Endothelial cell of umbilical vein (primary cell): ENCODE measurements around the gene ZNRF1. TPM values are rescaled to one million over a fixed set of nuclear protein-coding genes. Genes with fewer than 3 reads are reported as not detected.

ENCODE experiments used
- BruUV-seq: library from RNA; stranded (reverse); fragments of 400-500 nt; replicated peaks from 2 replicates; lab custom pipeline; 2021; lab: Mats Ljungman, UMichigan
- CTCF ChIA-PET: fragments of 300-600, 350-600 bp; sonication (Branson Sonifier 250); formaldehyde crosslinking; loops from one replicate; lab custom pipeline; 2021; ENCODE audit warnings: antibody characterized with exemption, inconsistent platforms; lab: Charles Lee
- POLR2A ChIA-PET: fragments of 300-600, 350-600 bp; sonication (Branson Sonifier 250); formaldehyde crosslinking; loops from one replicate; lab custom pipeline; 2021; ENCODE audit warnings: antibody characterized with exemption, inconsistent platforms; lab: Charles Lee
- DNase-seq: peaks from one replicate; pipeline ENCODE4 v3.0.0-alpha.2; 2011; ENCODE audit warnings: low read depth, low spot score
- FAIRE-seq: peaks from 2 replicates; lab custom pipeline; 2011; peaks lifted over from hg19 to GRCh38; lab: Jason Lieb, UNC
- H2AFZ ChIP-seq: 2 replicates; pipeline ENCODE4 v1.6.0; 2012; ENCODE audit warnings: low read depth, low read length, control low read depth, inconsistent platforms
- H3K27ac ChIP-seq: 2 replicates; pipeline ENCODE4 v1.5.1; 2011; ENCODE audit warnings: low read depth, mild to moderate bottlenecking, control low read depth, low read length, moderate library complexity; ENCODE audit not compliant: insufficient read depth
- H3K27me3 ChIP-seq, 2 experiments: 2 replicates each; pipeline versions ENCODE4 v1.6.0 to v1.6.1; 2011; ENCODE audit warnings: low read length in 2 of 2, mixed read lengths in 1 of 2; ENCODE audit not compliant: control insufficient read depth in 2 of 2, insufficient read depth in 2 of 2
- H3K36me3 ChIP-seq, 2 experiments: 2 replicates in 1 of 2; 3 replicates in 1 of 2; pipeline ENCODE4 v1.5.1; 2011; ENCODE audit warnings: low read length in 2 of 2, mild to moderate bottlenecking in 1 of 2, moderate library complexity in 1 of 2; ENCODE audit not compliant: control insufficient read depth in 2 of 2, insufficient read depth in 2 of 2; ENCODE audit errors: extremely low read depth in 1 of 2
- H3K4me1 ChIP-seq: 3 replicates; pipeline ENCODE4 v1.5.1; 2011; ENCODE audit warnings: mild to moderate bottlenecking, low read length; ENCODE audit not compliant: control insufficient read depth, insufficient read depth; ENCODE audit errors: extremely low read depth
- H3K4me2 ChIP-seq: 2 replicates; pipeline ENCODE4 v1.6.1; 2011; ENCODE audit warnings: low read length, control low read depth, mixed read lengths; ENCODE audit not compliant: insufficient read depth
- H3K4me3 ChIP-seq, 3 experiments: fragments of 200-600 bp in 1 of 3; sonication (generic), shearing (Covaris generic) in 1 of 3; replicated peaks in 1 of 3; 2 replicates each; pipeline ENCODE4 v1.5.1; 2011 to 2016; ENCODE audit warnings: control low read depth in 3 of 3, low read length in 3 of 3, mild to moderate bottlenecking in 2 of 3, inconsistent platforms in 1 of 3, low read depth in 1 of 3, moderate library complexity in 1 of 3; ENCODE audit not compliant: insufficient read depth in 1 of 3
- H3K79me2 ChIP-seq: 2 replicates; pipeline ENCODE4 v1.6.0; 2012; ENCODE audit warnings: low read length, inconsistent platforms; ENCODE audit not compliant: control insufficient read depth, insufficient read depth
- H3K9ac ChIP-seq: replicated peaks from 2 replicates; pipeline ENCODE3; 2011; ENCODE audit warnings: low read length, control low read depth; ENCODE audit not compliant: insufficient read depth; ENCODE audit errors: extremely low read depth
- H3K9me1 ChIP-seq: replicated peaks from 3 replicates; pipeline ENCODE4 v1.6.0; 2011; ENCODE audit warnings: mild to moderate bottlenecking, low read length; ENCODE audit not compliant: control insufficient read depth, insufficient read depth; ENCODE audit errors: extremely low read depth
- H3K9me3 ChIP-seq: replicated peaks from 2 replicates; pipeline ENCODE4 v1.5.1; 2012; ENCODE audit warnings: low read length, inconsistent platforms; ENCODE audit not compliant: control insufficient read depth, insufficient read depth
- H4K20me1 ChIP-seq: replicated peaks from 2 replicates; pipeline ENCODE3; 2011; ENCODE audit warnings: mild to moderate bottlenecking, low read length; ENCODE audit not compliant: control insufficient read depth, insufficient read depth; ENCODE audit errors: extremely low read depth
- EZH2 ChIP-seq: IDR thresholded peaks from 2 replicates; pipeline ENCODE4 v1.6.1; 2012; ENCODE audit warnings: borderline replicate concordance, low read depth, mild to moderate bottlenecking, moderate library complexity, low read length, inconsistent platforms; ENCODE audit not compliant: severe bottlenecking
- FOS ChIP-seq: IDR thresholded peaks from 2 replicates; pipeline ENCODE4 v1.6.1; 2011; ENCODE audit warnings: mild to moderate bottlenecking, low read length, moderate library complexity, borderline replicate concordance; ENCODE audit not compliant: insufficient read depth
- GATA2 ChIP-seq: IDR thresholded peaks from 2 replicates; pipeline ENCODE4 v1.7.0; 2011; ENCODE audit warnings: low read depth, mild to moderate bottlenecking, moderate library complexity, mixed read lengths, low read length; ENCODE audit not compliant: insufficient read length, insufficient read depth
- JUN ChIP-seq: IDR thresholded peaks from 2 replicates; pipeline ENCODE4 v1.6.1; 2011; ENCODE audit warnings: borderline replicate concordance, low read depth; ENCODE audit not compliant: insufficient read length, insufficient read depth
- POLR2A ChIP-seq: IDR thresholded peaks from 2 replicates; pipeline ENCODE4 v1.6.1; 2012; ENCODE audit warnings: low read depth, mild to moderate bottlenecking, control low read depth, low read length
- POLR2AphosphoS5 ChIP-seq: IDR thresholded peaks from 2 replicates; pipeline ENCODE4 v1.6.1; 2012; ENCODE audit warnings: low read depth, mild to moderate bottlenecking, control low read depth, low read length, moderate library complexity; ENCODE audit not compliant: insufficient read depth
- dilution Hi-C: fragments of 300-500 bp; cut with MboI; formaldehyde crosslinking; loops from one replicate; pipeline ENCODE4 v1.15.0; 2019; ENCODE audit warnings: low sequenced_read_pairs; ENCODE audit not compliant: extremely low pct_ligation_motif_present
- intact Hi-C: fragments of 100-400 bp; cut with micrococcal nuclease; formaldehyde crosslinking; loops from one replicate; pipeline ENCODE4 v1.10.0; 2022
- polyA plus RNA-seq, 4 experiments: library from polyadenylated mRNA; depleted of rRNA in 3 of 4; stranded (reverse) in 3 of 4; unstranded in 1 of 4; fragments of >200 nt; gene quantifications; 2 replicates each; pipeline versions ENCODE4 v1.2.1 to v1.2.3, GENCODE V29; 2011 to 2012; ENCODE audit warnings: missing spikeins in 1 of 4
- total RNA-seq: library from RNA; stranded (reverse); gene quantifications from 2 replicates; pipeline ENCODE4 v1.2.3, GENCODE V29; 2021
- TF ChIP-seq, protein P1 (sequence below): IDR thresholded peaks from 2 replicates; pipeline ENCODE4 v1.6.1; 2011; ENCODE audit not compliant: insufficient read depth, insufficient read length
- TF ChIP-seq, protein P2 (sequence below), 2 donors: IDR thresholded peaks; 1 replicate in 1 of 2; 2 replicates in 1 of 2; pipeline ENCODE4 v1.5.1; 2011; ENCODE audit warnings: low read length in 2 of 2, mild to moderate bottlenecking in 2 of 2, moderate library complexity in 2 of 2, control low read depth in 1 of 2, inconsistent platforms in 1 of 2, low read depth in 1 of 2; ENCODE audit not compliant: insufficient read depth in 1 of 2; ENCODE audit errors: extremely low read depth in 1 of 2

Gene ZNRF1
- total and polyA plus RNA-seq, 2 donors (not counting 3 experiments of a cell fraction or from before 2014, with no cell fraction given), result 23.7 to 34.9 TPM

- Histone ChIP-seq H3K79me2 (peaks cover 26% of the 10 kb centered on the region), H3K36me3 (no peaks in the 10 kb centered on the region), H3K4me1 (peaks cover 7% of the 10 kb centered on the region), H2AFZ (no peak overlapping the region), H3K9ac (no peak overlapping the region), H3K4me2 (no peak overlapping the region), H3K9me3 (no peaks in the 10 kb centered on the region), H4K20me1 (no peaks in the 10 kb centered on the region), H3K9me1 (no peaks in the 10 kb centered on the region), H3K4me3 (no peak overlapping the region), H3K27ac (no peak overlapping the region), H3K27me3 (no peaks in the 10 kb centered on the region)
- DNase-seq (no peak), FAIRE-seq (no peak)
- TF ChIP-seq JUN (no peak), POLR2AphosphoS5 (no peak), POLR2A (no peak), FOS (no peak), GATA2 (no peak), EZH2 (no peak)
- TF ChIP-seq, protein P1, sequence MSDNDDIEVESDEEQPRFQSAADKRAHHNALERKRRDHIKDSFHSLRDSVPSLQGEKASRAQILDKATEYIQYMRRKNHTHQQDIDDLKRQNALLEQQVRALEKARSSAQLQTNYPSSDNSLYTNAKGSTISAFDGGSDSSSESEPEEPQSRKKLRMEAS, result no peak
- TF ChIP-seq, protein P2, sequence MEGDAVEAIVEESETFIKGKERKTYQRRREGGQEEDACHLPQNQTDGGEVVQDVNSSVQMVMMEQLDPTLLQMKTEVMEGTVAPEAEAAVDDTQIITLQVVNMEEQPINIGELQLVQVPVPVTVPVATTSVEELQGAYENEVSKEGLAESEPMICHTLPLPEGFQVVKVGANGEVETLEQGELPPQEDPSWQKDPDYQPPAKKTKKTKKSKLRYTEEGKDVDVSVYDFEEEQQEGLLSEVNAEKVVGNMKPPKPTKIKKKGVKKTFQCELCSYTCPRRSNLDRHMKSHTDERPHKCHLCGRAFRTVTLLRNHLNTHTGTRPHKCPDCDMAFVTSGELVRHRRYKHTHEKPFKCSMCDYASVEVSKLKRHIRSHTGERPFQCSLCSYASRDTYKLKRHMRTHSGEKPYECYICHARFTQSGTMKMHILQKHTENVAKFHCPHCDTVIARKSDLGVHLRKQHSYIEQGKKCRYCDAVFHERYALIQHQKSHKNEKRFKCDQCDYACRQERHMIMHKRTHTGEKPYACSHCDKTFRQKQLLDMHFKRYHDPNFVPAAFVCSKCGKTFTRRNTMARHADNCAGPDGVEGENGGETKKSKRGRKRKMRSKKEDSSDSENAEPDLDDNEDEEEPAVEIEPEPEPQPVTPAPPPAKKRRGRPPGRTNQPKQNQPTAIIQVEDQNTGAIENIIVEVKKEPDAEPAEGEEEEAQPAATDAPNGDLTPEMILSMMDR (IDR thresholded peaks at IDR 0.05; ENCODE audit: extremely low read depth in 1 of 2, insufficient read depth in 1 of 2, low read depth in 1 of 2, low read length in 2 of 2), result no peak
- POLR2A ChIA-PET, result no interaction called here
- intact Hi-C loops (no loop called here), dilution Hi-C loops (no loop called here)
- CTCF ChIA-PET, result interaction anchor here (2.1 kb wide), 1 partner anchor 43 kb away, joined by 8 read pairs; no protein-coding TSS in a partner anchor
- no TSS peak for BruUV-seq
Measured at GRCh38 chr16:75054556-75054947, 55.7 kb downstream of the ZNRF1 start.
